Spleen (tissue), 11 donors: ENCODE results near the gene RHOT2. TPM values are rescaled to one million over a fixed set of nuclear protein-coding genes. Genes with fewer than 3 reads are reported as not detected.
A peak's percentile ranks its signal among the peaks of the same experiment; 100 is the strongest.

ENCODE experiments used
- DNase-seq: peaks from one replicate; pipeline ENCODE4 v3.0.0-alpha.2; 2020
- H3K27ac ChIP-seq, 8 donors: fragments of 200-600 bp; sonication (generic) in 7 of 8; 1 replicate in 4 of 8; 2 replicates in 4 of 8; pipeline versions ENCODE4 v1.5.0 to v1.8.0; 2016 to 2021; ENCODE audit warnings: inconsistent platforms in 4 of 8, mild to moderate bottlenecking in 4 of 8, moderate library complexity in 1 of 8
- H3K27me3 ChIP-seq, 7 donors: fragments of 200-600 bp; sonication (generic) in 6 of 7; replicated peaks in 1 of 7; 1 replicate in 4 of 7; 2 replicates in 3 of 7; pipeline versions ENCODE4 v1.5.0 to v1.8.0; 2016 to 2021; ENCODE audit warnings: inconsistent platforms in 3 of 7, mild to moderate bottlenecking in 1 of 7
- H3K36me3 ChIP-seq, 6 donors: fragments of 200-600 bp; sonication (generic) in 5 of 6; 1 replicate in 4 of 6; 2 replicates in 2 of 6; pipeline versions ENCODE4 v1.5.0 to v1.8.0; 2016 to 2021; ENCODE audit warnings: inconsistent platforms in 2 of 6
- H3K4me1 ChIP-seq, 6 donors: fragments of 200-600 bp; sonication (generic) in 5 of 6; 1 replicate in 3 of 6; 2 replicates in 3 of 6; pipeline versions ENCODE4 v1.5.0 to v1.8.0; 2016 to 2021; ENCODE audit warnings: inconsistent platforms in 3 of 6
- H3K4me3 ChIP-seq, 8 donors: fragments of 200-600 bp; sonication (generic) in 7 of 8; 1 replicate in 4 of 8; 2 replicates in 4 of 8; pipeline versions ENCODE4 v1.5.0 to v1.8.0; 2016 to 2021; ENCODE audit warnings: inconsistent platforms in 4 of 8, mild to moderate bottlenecking in 4 of 8, moderate library complexity in 2 of 8
- H3K9me3 ChIP-seq, 8 donors: fragments of 200-600 bp; sonication (generic) in 7 of 8; 1 replicate in 4 of 8; 2 replicates in 4 of 8; pipeline versions ENCODE4 v1.5.0 to v1.8.0; 2016 to 2021; ENCODE audit warnings: inconsistent platforms in 4 of 8
- POLR2A ChIP-seq, 3 donors: fragments of 450-650 bp; IDR thresholded peaks; one replicate each; pipeline ENCODE4 v1.5.1; 2017; ENCODE audit warnings: antibody characterized with exemption in 3 of 3, mild to moderate bottlenecking in 1 of 3
- POLR2AphosphoS5 ChIP-seq, 3 donors: sonication (generic); formaldehyde crosslinking; IDR thresholded peaks; one replicate each; pipeline ENCODE4 v1.5.1; 2017; ENCODE audit warnings: antibody characterized with exemption in 3 of 3
- WGBS, 5 donors: extraction: QIAGEN DNeasy Blood & Tissue Kit in 3 of 5; methylation state at CpG; one replicate each; pipeline versions ENCODE4 v1.1.5 to v1.1.7; 2013 to 2018; 5-methylcytosine and 5-hydroxymethylcytosine counted together
- intact Hi-C: fragments of 100-400 bp; cut with DNase I; formaldehyde crosslinking; loops from one replicate; pipeline ENCODE4 v1.15.0; 2023; ENCODE audit warnings: low total_unique reads
- polyA plus RNA-seq, 3 donors: library from polyadenylated mRNA; stranded (reverse); fragments of 200-250 nt; gene quantifications; one replicate each; pipeline ENCODE4 v1.2.1, GENCODE V29; 2013
- total RNA-seq, 7 donors: library from RNA; depleted of rRNA in 3 of 7; stranded (reverse); fragments of >200 nt in 3 of 7; fragmentation: NEBNext Ultra II Directional in 4 of 7; extraction: Animal tissue kit (Norgen Biotek cat#: 25700) in 4 of 7; gene quantifications; one replicate each; pipeline versions ENCODE4 v1.1.0 to v1.2.1, GENCODE V29; 2016 to 2021
- TF ChIP-seq, protein P1 (sequence below), 11 experiments: fragments of 200-600 bp in 7 of 11; fragments of 450-650 bp in 4 of 11; sonication (generic) in 4 of 11; IDR thresholded peaks in 8 of 11; conservative IDR thresholded peaks in 3 of 11; 1 replicate in 7 of 11; 2 replicates in 4 of 11; pipeline versions ENCODE4 v1.4.0 to v1.8.0; 2016 to 2021; ENCODE audit warnings: antibody characterized with exemption in 11 of 11, inconsistent platforms in 4 of 11, mild to moderate bottlenecking in 1 of 11
- donor health status: healthy with polysubstance abuse.
- donor health status: DM: no; HTN: no; CAD: no; lungs with moderate emphysema.
- donor health status: DM: no; HTN: no; CAD: no.
- donor health status: Bipolar disorder and iron deficiency.
- donor health status: healthy.
- donor health status: DM: no; HTN: no; CAD: no.
- donor health status: DM: yes; HTN: yes; CAD: no.

The RHOT2 gene
- total and polyA plus RNA-seq, 10 donors: 71.3 to 309 (median 137) TPM

DNA sequence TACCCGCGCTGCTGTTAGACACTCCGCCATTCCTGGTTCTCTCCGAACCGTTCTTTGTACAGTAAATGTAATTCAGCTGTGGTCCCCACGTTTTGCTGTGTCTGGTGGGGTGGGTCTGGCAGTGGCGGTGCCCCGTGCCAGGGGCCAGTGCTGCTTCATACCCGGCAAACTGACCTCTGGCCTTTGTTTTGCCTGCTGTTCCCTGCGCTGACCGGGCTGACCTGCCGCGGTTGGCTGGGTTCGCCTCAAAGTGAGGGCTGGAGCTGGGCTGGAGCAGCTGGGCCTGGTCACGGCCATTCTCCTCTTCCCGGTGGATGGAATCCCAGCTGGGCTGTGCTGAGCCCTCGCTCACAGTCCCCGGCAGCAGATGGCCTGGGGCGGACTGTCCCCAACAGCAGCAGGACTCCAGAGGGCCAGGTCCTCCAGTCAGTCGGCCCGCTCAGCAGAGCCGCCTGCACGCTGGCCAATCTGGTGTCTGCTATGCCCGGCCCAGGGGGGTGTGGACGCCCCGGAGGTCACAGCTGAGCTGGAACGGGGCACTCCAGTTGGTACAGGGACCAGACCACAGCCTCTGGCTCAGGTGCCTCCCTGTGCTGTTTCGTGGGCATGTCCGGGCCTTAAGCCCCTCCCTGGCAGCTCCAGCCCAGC is 38.6 kb upstream of the RHOT2 start:
- Histone ChIP-seq H3K27me3 (peaks cover 0 to 13% (median 0%) of the 10 kb centered on the region in 7 donors), H3K4me3 (no peak overlapping the region), H3K9me3 (no peaks in the 10 kb centered on the region), H3K27ac (peak overlapping the region in 4 of 8 donors; percentile 25 to 48 (median 44)), H3K36me3 (peaks cover 0 to 71% (median 51%) of the 10 kb centered on the region in 6 donors), H3K4me1 (peaks cover 0 to 42% (median 19%) of the 10 kb centered on the region in 6 donors)
- 77 to 85% (median 82%) methylated on average over 17 to 29 of the region's 29 CpGs for WGBS, 5 donors
- peak; percentile 72 for DNase-seq
- TF ChIP-seq POLR2AphosphoS5 (IDR thresholded peaks at IDR 0.05): peak in 1 of 3 donors; percentile 22
- TF ChIP-seq, protein P1, sequence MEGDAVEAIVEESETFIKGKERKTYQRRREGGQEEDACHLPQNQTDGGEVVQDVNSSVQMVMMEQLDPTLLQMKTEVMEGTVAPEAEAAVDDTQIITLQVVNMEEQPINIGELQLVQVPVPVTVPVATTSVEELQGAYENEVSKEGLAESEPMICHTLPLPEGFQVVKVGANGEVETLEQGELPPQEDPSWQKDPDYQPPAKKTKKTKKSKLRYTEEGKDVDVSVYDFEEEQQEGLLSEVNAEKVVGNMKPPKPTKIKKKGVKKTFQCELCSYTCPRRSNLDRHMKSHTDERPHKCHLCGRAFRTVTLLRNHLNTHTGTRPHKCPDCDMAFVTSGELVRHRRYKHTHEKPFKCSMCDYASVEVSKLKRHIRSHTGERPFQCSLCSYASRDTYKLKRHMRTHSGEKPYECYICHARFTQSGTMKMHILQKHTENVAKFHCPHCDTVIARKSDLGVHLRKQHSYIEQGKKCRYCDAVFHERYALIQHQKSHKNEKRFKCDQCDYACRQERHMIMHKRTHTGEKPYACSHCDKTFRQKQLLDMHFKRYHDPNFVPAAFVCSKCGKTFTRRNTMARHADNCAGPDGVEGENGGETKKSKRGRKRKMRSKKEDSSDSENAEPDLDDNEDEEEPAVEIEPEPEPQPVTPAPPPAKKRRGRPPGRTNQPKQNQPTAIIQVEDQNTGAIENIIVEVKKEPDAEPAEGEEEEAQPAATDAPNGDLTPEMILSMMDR (IDR thresholded peaks at IDR 0.05 in 8 of 11, conservative IDR thresholded peaks at IDR 0.05 in 3 of 11): no peak
- intact Hi-C loops: no loop called here

DNA sequence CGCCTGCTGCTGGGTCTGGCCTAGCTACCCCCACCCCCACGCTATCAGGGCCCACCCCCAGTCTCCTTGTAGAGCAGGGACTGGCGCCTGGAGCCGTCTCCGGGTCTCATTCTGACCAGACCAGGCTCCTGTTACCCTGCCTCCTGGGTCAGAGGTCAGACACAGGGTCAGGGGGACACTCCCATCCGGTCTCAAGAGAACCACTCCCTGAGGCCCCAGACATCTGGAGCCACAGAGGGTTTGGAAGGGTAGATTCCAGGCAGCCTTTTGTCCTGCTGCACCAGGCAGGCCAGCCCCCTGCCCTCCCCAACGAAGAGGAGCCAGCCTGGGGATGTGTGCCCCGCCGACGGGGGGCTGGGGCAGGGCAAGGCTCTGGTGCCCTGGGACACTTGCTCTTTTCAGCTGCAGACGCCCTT is 38.1 kb upstream of the RHOT2 start:
- Histone ChIP-seq H3K36me3 (peaks cover 0 to 74% (median 51%) of the 10 kb centered on the region in 6 donors), H3K9me3 (no peaks in the 10 kb centered on the region), H3K27me3 (peaks cover 0 to 13% (median 0%) of the 10 kb centered on the region in 7 donors), H3K4me1 (peaks cover under 1 to 47% (median 23%) of the 10 kb centered on the region in 6 donors), H3K4me3 (no peak overlapping the region), H3K27ac (peak overlapping the region in 5 of 8 donors; percentile 14 to 48 (median 39))
- intact Hi-C loops: no loop called here
- peak; percentile 67 for DNase-seq
- TF ChIP-seq POLR2A (IDR thresholded peaks at IDR 0.05) (no peak), POLR2AphosphoS5 (IDR thresholded peaks at IDR 0.05) (no peak)
- TF ChIP-seq, protein P1 (IDR thresholded peaks at IDR 0.05 in 8 of 11, conservative IDR thresholded peaks at IDR 0.05 in 3 of 11): no peak
- WGBS, 5 donors: 46 to 74% (median 56%) methylated on average over 5 to 11 of the region's 11 CpGs

DNA sequence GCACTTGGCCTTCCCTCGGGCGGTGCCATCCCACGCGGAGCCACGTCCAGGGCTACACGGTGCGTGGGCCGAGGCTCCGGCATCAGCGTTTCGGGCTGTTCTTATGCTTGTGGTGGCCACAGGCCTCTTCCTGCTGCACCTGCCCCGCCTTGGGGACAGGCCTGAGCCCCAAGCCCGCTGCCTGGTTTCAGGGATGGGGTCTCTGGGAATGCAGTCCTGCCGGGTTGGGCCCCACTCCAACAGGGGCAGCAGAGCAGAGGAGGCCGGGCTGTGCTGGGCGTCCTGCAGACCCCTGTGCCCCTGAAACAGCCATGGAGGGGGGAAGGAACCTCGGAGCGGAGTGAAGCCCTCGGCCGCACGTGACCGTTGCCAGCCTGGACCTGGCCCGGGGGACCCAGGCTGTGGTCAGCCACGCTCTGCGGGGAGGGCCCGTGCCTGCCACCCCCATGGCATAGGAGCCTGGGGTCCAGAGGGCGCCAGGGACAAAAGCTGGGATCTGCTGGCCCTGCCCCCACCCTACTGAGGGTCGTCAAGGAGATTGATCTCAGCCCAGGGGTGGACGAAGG is 37.6 kb upstream of the RHOT2 start:
- Histone ChIP-seq H3K36me3 (peaks cover 0 to 72% (median 49%) of the 10 kb centered on the region in 6 donors), H3K4me3 (no peak overlapping the region), H3K9me3 (no peaks in the 10 kb centered on the region), H3K27ac (peak overlapping the region in 5 of 8 donors; percentile 14 to 48 (median 30)), H3K27me3 (peaks cover 0 to 13% (median 0%) of the 10 kb centered on the region in 7 donors), H3K4me1 (peaks cover 6 to 52% (median 28%) of the 10 kb centered on the region in 6 donors)
- intact Hi-C loops: no loop called here
- 35 to 56% (median 41%) methylated on average over 4 to 29 of the region's 29 CpGs for WGBS, 5 donors
- DNase-seq: peak; percentile 65
- no peak for TF ChIP-seq POLR2A (IDR thresholded peaks at IDR 0.05)
- peak in 2 of 3 donors; percentile 29 to 63 for TF ChIP-seq POLR2AphosphoS5 (IDR thresholded peaks at IDR 0.05)

DNA sequence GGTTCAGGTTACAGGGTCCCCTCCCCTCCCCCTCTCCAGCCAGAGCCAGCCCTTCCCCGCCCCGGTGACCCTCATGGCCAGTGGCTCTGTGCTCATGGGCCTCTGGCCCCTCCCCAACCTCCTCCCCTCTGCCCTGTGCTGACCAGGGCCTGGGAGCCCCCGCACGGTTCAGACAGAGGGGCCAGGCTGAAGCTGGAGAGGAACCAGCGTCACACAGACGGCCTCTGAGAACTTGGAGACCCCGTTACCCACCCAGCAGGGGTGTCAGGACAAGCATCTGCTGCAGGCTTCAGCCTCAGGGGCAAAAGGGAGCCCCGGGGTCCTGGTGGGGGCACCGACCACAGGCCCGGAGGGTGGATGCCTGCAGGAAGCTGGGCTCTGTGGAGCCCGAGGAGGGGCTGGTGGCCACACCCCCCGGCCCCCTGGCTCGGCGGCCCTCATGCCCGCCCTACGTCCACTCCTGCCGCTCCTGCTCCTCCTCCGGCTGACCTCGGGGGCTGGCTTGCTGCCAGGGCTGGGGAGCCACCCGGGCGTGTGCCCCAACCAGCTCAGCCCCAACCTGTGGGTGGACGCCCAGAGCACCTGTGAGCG is 37.0 kb upstream of the RHOT2 start, which contains the start of gene WFIKKN1:
WFIKKN1 (plus strand) TSS at position 171 of the 591 bp plus-strand sequence; CDS start at position 440, 269 bp downstream.
- peak within 1 kb of the TSS in 5 of 8 donors; percentile 14 to 48 (median 30) for H3K27ac ChIP-seq
- peaks cover 0 to 66% (median 43%) of the 10 kb centered on the region in 6 donors for H3K36me3 ChIP-seq
- 3 to 16% (median 4%) methylated on average over 5 to 23 of the region's 23 CpGs; no CpG with 5 or more reads in 1 of the 5 donors for WGBS, 5 donors
- no peak for DNase-seq
- H3K27me3 ChIP-seq: peaks cover 0 to 13% (median 0%) of the 10 kb centered on the region in 7 donors
- H3K9me3 ChIP-seq: no peaks in the 10 kb centered on the region
- H3K4me3 ChIP-seq: no peak within 1 kb of the TSS
- peak; percentile 25 to 69 (median 34) for TF ChIP-seq POLR2AphosphoS5 (IDR thresholded peaks at IDR 0.05)
- TF ChIP-seq POLR2A (IDR thresholded peaks at IDR 0.05): no peak
- TF ChIP-seq, protein P1 (IDR thresholded peaks at IDR 0.05 in 8 of 11, conservative IDR thresholded peaks at IDR 0.05 in 3 of 11): no peak
- intact Hi-C loops: no loop called here
- H3K4me1 ChIP-seq: peaks cover 9 to 58% (median 33%) of the 10 kb centered on the region in 6 donors
